Bronchial epithelial cell (primary cell): Measurements from ENCODE around the gene PACS1. TPM values are rescaled to one million over a fixed set of nuclear protein-coding genes. Genes with fewer than 3 reads are reported as not detected.
A peak's percentile ranks its signal among the peaks of the same experiment; 100 is the strongest.

Experiments
- DNase-seq: peaks from one replicate; pipeline ENCODE4 v3.0.0-alpha.2; 2010; ENCODE audit warnings: low read depth
- FAIRE-seq: peaks from 2 replicates; lab custom pipeline; 2011; peaks lifted over from hg19 to GRCh38; lab: Jason Lieb, UNC
- H3K27me3 ChIP-seq: 2 replicates; pipeline ENCODE4 v1.5.1; 2011; ENCODE audit warnings: low read length; ENCODE audit not compliant: control insufficient read depth, insufficient read depth
- H3K36me3 ChIP-seq: 2 replicates; pipeline ENCODE4 v1.5.1; 2011; ENCODE audit warnings: low read length; ENCODE audit not compliant: control insufficient read depth, insufficient read depth
- H3K4me3 ChIP-seq: 2 replicates; pipeline ENCODE4 v1.5.1; 2011; ENCODE audit warnings: mild to moderate bottlenecking, low read depth, low read length, control low read depth
- CTCF ChIP-seq: IDR thresholded peaks from 2 replicates; pipeline ENCODE4 v1.5.1; 2011; ENCODE audit warnings: mild to moderate bottlenecking, moderate library complexity, low read length, control low read depth, inconsistent platforms; ENCODE audit not compliant: insufficient read depth, severe bottlenecking
- total RNA-seq: library from RNA; depleted of rRNA; stranded (reverse); fragments of >200 nt; gene quantifications from 2 replicates; pipeline ENCODE4 v1.2.1, GENCODE V29; 2014

The PACS1 gene
- total RNA-seq, 1 donor from 2014 or later: 6.8 TPM

GRCh38 chr11:66183494-66184048, 113.5 kb downstream of the PACS1 start:
- no peak for FAIRE-seq
- DNase-seq: no peak
- H3K36me3 ChIP-seq: no peaks in the 10 kb centered on the region
- no peaks in the 10 kb centered on the region for H3K27me3 ChIP-seq
- TF ChIP-seq CTCF: no peak
- no peak overlapping the region for H3K4me3 ChIP-seq

- FAIRE-seq (no peak), DNase-seq (no peak)
- H3K4me3 ChIP-seq: no peak overlapping the region
- no peaks in the 10 kb centered on the region for H3K27me3 ChIP-seq
- TF ChIP-seq CTCF: no peak
- H3K36me3 ChIP-seq: no peaks in the 10 kb centered on the region
Measured at GRCh38 chr11:66184728-66185127, 114.7 kb downstream of the PACS1 start.

GRCh38 chr11:66186470-66186869, 116.4 kb downstream of the PACS1 start:
- TF ChIP-seq CTCF: no peak
- Histone ChIP-seq H3K36me3 (no peaks in the 10 kb centered on the region), H3K4me3 (no peak overlapping the region), H3K27me3 (no peaks in the 10 kb centered on the region)
- FAIRE-seq (no peak), DNase-seq (no peak)

- no peaks in the 10 kb centered on the region for H3K36me3 ChIP-seq
- no peak for FAIRE-seq
- TF ChIP-seq CTCF: no peak
- no peaks in the 10 kb centered on the region for H3K27me3 ChIP-seq
- no peak for DNase-seq
- H3K4me3 ChIP-seq: no peak overlapping the region
Measured at GRCh38 chr11:66187453-66187852, 117.4 kb downstream of the PACS1 start.

GRCh38 chr11:66188580-66188979, 118.5 kb downstream of the PACS1 start:
- no peak for TF ChIP-seq CTCF
- Histone ChIP-seq H3K4me3 (no peak overlapping the region), H3K36me3 (no peaks in the 10 kb centered on the region), H3K27me3 (no peaks in the 10 kb centered on the region)
- no peak for FAIRE-seq
- peak; percentile 74 for DNase-seq
